ENCODE measurements around the gene GABRB1. TPM values are rescaled to one million over a fixed set of nuclear protein-coding genes. Genes with fewer than 3 reads are reported as not detected.

Gene GABRB1
- total RNA-seq, 1 experiment from 2014 or later, result not detected

- Histone ChIP-seq H3K36me3 (ENCODE audit: control insufficient read depth in 1 of 2, insufficient read depth in 2 of 2, low read length in 2 of 2) (no peaks in the 10 kb centered on the region), H2AFZ (ENCODE audit: low read depth, low read length, poor library complexity, severe bottlenecking) (no peak overlapping the region), H4K20me1 (ENCODE audit: insufficient read depth) (no peaks in the 10 kb centered on the region), H3K9me2 (ENCODE audit: insufficient read depth) (no peaks in the 10 kb centered on the region), H3K27ac (ENCODE audit: low read depth, low read length) (no peak overlapping the region), H3K9ac (ENCODE audit: low read length) (no peak overlapping the region), H3K79me2 (ENCODE audit: insufficient read depth, low read length) (no peaks in the 10 kb centered on the region), H3K4me3 (replicated peaks in 1 of 2; ENCODE audit: low read depth in 1 of 2, low read length in 2 of 2) (no peak overlapping the region), H3K4me1 (ENCODE audit: control insufficient read depth in 1 of 2, insufficient read depth in 2 of 2, low read length in 2 of 2) (no peaks in the 10 kb centered on the region), H3K27me3 (ENCODE audit: insufficient read depth, low read length) (no peaks in the 10 kb centered on the region), H3K4me2 (ENCODE audit: low read length) (no peak overlapping the region), H3K9me3 (ENCODE audit: control insufficient read depth in 1 of 2, insufficient read depth in 1 of 2, low read depth in 1 of 2, low read length in 2 of 2) (no peaks in the 10 kb centered on the region)
- no TSS peak for BruUV-seq (replicated peaks)
- no peak for TF ChIP-seq POLR2A (IDR thresholded peaks at IDR 0.05; ENCODE audit: borderline replicate concordance, extremely low read depth, insufficient read depth, insufficient read length)
- intact Hi-C loops (cut with micrococcal nuclease), result no loop called here
- no peak for ATAC-seq
- RAD21 ChIA-PET (ENCODE audit: low non-redundant PET in 1 of 2, low total read pairs in 2 of 2, uncharacterized antibody in 2 of 2, unreplicated experiment in 2 of 2), result no interaction called here
- DNase-seq (ENCODE audit: low read depth, low spot score), result no peak
- POLR2A ChIA-PET, result no interaction called here
- CTCF ChIA-PET, result no interaction called here
Observed at GRCh38 chr4:47160095-47160494, 128.7 kb downstream of the GABRB1 start.

- no peak overlapping the region for H2AFZ ChIP-seq (ENCODE audit: low read depth, low read length, poor library complexity, severe bottlenecking)
- POLR2A ChIA-PET, result no interaction called here
Observed at GRCh38 chr4:47167081-47168035, 136.0 kb downstream of the GABRB1 start.

More at GRCh38 chr4:47167081-47168035, 136.0 kb downstream of the GABRB1 start:
- TF ChIP-seq EGR1 (IDR thresholded peaks at IDR 0.05; ENCODE audit: low read depth), result no peak
- TF ChIP-seq YY1 (IDR thresholded peaks at IDR 0.05; ENCODE audit: extremely low read depth, insufficient replicate concordance, low read depth, low read length), result no peak
- TF ChIP-seq SRF (IDR thresholded peaks at IDR 0.05; ENCODE audit: low read depth), result no peak
- TF ChIP-seq RAD21 (IDR thresholded peaks at IDR 0.05; ENCODE audit: low read depth), result no peak
- TF ChIP-seq POLR2AphosphoS5 (IDR thresholded peaks at IDR 0.05; ENCODE audit: low read depth, low read length), result no peak
- TF ChIP-seq ZBTB33 (IDR thresholded peaks at IDR 0.05; ENCODE audit: extremely low read depth, insufficient replicate concordance, low read length), result no peak
- no peak for TF ChIP-seq EZH2phosphoT487 (IDR thresholded peaks at IDR 0.05; ENCODE audit: borderline replicate concordance)
- TF ChIP-seq FOSL1 (IDR thresholded peaks at IDR 0.05; ENCODE audit: low read depth), result no peak
- no peak for TF ChIP-seq JUND (IDR thresholded peaks at IDR 0.05)
- TF ChIP-seq POLR2A (IDR thresholded peaks at IDR 0.05; ENCODE audit: borderline replicate concordance, extremely low read depth, insufficient read depth, insufficient read length), result no peak
- ATAC-seq (no peak), DNase-seq (ENCODE audit: low read depth, low spot score) (no peak)
- Histone ChIP-seq H3K27me3 (ENCODE audit: insufficient read depth, low read length) (no peaks in the 10 kb centered on the region), H3K36me3 (ENCODE audit: control insufficient read depth in 1 of 2, insufficient read depth in 2 of 2, low read length in 2 of 2) (no peaks in the 10 kb centered on the region), H3K9ac (ENCODE audit: low read length) (no peak overlapping the region), H3K9me2 (ENCODE audit: insufficient read depth) (no peaks in the 10 kb centered on the region), H3K4me3 (replicated peaks in 1 of 2; ENCODE audit: low read depth in 1 of 2, low read length in 2 of 2) (no peak overlapping the region), H3K4me2 (ENCODE audit: low read length) (no peak overlapping the region), H3K27ac (ENCODE audit: low read depth, low read length) (no peak overlapping the region), H4K20me1 (ENCODE audit: insufficient read depth) (no peaks in the 10 kb centered on the region), H3K4me1 (ENCODE audit: control insufficient read depth in 1 of 2, insufficient read depth in 2 of 2, low read length in 2 of 2) (no peaks in the 10 kb centered on the region), H3K79me2 (ENCODE audit: insufficient read depth, low read length) (no peaks in the 10 kb centered on the region), H3K9me3 (ENCODE audit: control insufficient read depth in 1 of 2, insufficient read depth in 1 of 2, low read depth in 1 of 2, low read length in 2 of 2) (no peaks in the 10 kb centered on the region)
- intact Hi-C loops (cut with micrococcal nuclease), result no loop called here
- ChIA-PET RAD21 (ENCODE audit: low non-redundant PET in 1 of 2, low total read pairs in 2 of 2, uncharacterized antibody in 2 of 2, unreplicated experiment in 2 of 2) (no interaction called here), CTCF (no interaction called here)
- no TSS peak for BruUV-seq (replicated peaks)

All from HCT116 (cell line).